NCI-H2227 treated with DMSO at 0.1 percent for 48 hours (cell line): ENCODE measurements around the gene ZNF555.
"Not testable (repeated sequence)": the region's sequence is repeated elsewhere in the genome, so short reads cannot be mapped to it uniquely, and the experiment has no call there.

ENCODE experiments used
- DNase-seq: peaks from one replicate; lab custom pipeline; 2025; lab: John Stamatoyannopoulos, UW

Gene ZNF555

GRCh38 chr19:2807379-2808128 is 33.7 kb upstream of the ZNF555 start:
- DNase-seq, result no peak

- DNase-seq, result no peak
Observed at GRCh38 chr19:2808129-2808941, 32.9 kb upstream of the ZNF555 start.

GRCh38 chr19:2809387-2810140 is 31.7 kb upstream of the ZNF555 start:
- no peak for DNase-seq

DNA sequence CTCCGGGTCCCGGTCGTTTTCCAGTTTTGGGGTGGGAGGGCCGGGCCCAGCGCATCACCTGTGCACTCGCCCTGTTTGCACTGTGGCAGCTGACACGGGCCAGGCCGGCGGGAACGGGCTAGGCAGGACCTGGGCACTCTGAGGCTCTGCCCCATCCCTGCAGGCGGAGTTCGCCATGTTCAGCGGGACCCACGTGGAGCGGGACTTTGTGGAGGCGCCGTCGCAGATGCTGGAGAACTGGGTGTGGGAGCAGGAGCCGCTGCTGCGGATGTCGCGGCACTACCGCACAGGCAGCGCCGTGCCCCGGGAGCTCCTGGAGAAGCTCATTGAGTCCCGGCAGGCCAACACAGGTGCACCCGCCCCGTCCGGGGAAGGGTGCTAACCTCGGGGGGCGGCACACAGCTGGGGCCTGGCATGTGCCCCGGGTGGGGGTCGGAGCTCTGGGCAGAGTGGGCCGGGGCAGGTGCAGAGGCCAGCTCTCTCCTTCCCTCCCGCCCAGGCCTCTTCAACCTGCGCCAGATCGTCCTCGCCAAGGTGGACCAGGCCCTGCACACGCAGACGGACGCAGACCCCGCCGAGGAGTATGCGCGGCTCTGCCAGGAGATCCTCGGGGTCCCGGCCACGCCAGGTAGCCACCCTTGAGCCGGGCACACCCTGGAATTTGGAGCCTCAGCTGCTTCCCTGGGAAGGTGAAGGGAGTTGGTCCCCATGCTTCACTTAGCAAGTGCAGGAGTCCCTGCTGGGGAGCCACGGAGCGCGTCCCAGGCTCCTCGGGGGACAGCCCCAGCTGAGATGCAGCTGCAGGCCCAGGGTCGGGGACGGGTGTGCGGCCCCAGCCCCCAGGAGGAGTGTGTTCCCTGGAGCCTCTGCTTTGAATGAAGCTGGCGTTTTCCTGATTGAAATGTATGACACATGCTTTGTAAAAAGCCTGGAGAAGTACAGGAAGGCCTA is 30.9 kb upstream of the ZNF555 start:
- DNase-seq, result no peak

DNA sequence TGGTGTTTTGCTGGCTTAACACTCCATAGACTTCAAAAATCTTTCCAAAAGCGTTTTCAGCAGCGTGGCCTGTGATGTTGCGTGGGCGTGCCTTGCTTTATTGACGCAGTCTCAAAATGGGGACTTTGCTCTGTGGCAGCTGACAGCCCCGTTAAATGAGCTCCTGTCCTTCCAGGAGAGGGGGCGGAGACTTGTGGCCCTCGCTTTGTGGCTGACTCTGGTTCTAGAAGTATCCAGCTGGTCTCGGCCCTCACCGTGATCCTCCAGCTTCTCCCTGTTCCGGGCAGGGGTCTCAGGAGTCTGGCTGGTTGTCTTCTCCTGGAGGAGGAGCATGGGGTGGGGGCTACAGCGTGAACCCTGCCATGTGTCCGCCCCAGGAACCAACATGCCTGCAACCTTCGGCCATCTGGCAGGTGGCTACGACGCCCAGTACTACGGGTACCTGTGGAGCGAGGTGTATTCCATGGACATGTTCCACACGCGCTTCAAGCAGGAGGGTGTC is 30.0 kb upstream of the ZNF555 start:
- DNase-seq, result no peak

DNA sequence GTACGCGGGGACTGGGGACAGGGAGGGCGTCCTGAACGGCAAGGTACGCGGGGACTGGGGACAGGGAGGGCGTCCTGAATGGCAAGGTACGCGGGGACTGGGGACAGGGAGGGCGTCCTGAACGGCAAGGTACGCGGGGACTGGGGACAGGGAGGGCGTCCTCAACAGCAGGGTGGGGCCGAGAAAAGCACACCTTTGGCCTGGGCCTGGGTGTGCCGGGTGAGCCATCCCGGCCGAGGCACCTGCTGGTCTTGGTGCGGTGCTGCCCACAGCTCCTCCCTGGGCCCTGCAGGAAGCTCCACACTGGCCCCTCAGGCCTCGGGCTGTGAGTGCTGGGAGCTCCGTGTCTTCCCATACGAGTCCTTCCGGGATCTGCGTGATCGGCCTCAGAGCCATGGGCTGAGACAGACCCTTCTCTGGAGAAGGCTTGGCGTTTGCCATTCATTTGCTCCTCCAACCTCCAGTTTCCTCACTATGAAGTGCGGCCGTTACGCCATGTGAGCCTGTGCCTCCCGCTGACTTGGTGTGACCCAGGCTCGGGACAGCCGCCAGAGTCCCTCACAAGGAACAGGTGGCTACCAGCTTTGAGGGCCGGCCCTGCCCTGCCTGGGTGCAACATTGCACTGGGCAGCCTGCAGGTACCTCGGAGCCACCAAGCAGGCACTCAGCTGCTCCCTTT is 29.4 kb upstream of the ZNF555 start:
- DNase-seq, result no peak

GRCh38 chr19:2812414-2813234 is 28.7 kb upstream of the ZNF555 start:
- no peak for DNase-seq

DNA sequence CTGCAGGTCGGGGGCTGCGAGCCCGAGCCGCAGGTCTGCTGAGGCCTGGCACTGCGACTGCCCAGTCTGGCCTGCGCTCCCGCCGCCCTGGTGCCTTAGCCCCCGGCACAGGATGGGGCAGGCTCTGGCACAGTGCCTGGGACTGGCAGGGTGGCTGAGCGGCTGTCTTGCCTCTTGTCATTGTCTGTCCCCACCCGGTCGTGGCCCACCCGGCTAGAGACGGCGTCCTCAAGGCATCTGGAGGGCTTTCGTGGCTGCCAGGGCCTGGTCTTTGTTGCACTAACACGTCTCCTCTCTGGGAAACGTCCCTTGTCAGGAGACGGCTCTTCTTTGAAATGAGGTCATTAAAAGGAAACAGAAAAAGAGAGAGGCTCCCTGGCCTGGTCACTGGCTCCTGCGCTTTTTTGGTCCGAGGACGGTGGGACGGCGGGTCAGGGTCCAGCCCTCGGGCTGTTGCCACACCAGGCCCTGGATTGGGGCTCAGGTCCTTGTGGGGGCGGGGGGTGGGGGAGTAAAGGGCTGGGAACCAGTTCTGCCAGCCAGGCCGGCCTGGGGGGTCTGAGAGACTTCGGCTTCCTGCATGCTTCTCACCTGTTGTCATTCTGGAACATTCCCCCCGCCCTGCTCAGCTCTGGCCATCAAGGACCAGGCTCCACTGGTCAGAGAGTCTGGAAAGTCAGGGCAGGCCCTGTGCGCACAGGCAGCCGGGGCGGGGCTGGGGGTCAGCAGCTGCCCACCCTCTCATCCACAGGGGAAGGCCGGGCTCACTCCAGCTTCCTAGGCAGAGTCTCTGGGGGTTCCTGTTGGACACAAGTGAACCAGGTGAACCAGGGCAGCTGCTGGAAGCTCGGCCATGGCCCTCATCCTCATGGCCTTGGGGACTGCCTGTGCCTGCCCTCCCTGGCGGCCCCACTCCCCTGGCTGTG is 27.8 kb upstream of the ZNF555 start:
- DNase-seq, result no peak

DNA sequence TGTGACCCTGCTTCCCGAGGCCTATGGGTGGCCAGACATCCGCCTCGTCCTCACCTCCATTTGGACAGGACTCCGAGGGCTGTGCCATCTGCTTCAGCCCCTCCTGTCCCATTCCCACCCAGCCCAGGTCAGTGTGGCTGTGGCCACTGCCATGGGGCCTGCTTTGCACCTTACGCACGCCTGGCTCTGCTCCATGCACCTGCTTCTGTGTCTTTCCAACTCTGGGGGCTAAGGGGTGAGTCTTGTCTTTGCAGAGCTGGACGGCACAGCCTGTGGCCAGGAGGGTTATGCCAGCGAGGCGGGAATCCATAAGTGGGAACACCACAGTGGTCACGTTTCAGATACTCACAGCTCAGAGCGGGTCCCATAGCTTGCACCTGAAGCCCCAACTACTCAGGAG is 26.8 kb upstream of the ZNF555 start:
- DNase-seq, result no peak

- DNase-seq, result no peak
Observed at GRCh38 chr19:2815191-2815614, 26.1 kb upstream of the ZNF555 start.

DNA sequence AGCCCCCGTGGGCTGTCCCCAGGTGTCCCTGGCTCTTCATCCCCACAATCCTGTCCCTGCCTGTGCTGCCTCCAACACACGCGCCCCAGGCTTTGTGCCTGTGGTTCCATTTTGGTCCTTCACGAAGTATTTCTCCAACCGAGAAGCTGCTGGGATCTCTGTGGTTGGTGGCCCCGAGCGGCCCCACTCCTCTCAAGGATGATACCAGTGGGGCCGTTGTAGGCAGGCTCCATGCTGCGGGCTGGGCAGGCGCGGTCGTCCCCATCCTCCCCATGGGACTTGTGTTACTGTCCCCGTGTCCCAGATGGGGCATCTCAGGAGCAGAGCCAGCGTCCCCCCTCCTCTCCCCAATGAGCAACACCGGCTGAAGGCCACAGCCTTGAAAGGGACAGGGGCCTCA is 25.4 kb upstream of the ZNF555 start:
- DNase-seq, result no peak

GRCh38 chr19:2816641-2817040 is 24.6 kb upstream of the ZNF555 start:
- DNase-seq, result no peak

DNA sequence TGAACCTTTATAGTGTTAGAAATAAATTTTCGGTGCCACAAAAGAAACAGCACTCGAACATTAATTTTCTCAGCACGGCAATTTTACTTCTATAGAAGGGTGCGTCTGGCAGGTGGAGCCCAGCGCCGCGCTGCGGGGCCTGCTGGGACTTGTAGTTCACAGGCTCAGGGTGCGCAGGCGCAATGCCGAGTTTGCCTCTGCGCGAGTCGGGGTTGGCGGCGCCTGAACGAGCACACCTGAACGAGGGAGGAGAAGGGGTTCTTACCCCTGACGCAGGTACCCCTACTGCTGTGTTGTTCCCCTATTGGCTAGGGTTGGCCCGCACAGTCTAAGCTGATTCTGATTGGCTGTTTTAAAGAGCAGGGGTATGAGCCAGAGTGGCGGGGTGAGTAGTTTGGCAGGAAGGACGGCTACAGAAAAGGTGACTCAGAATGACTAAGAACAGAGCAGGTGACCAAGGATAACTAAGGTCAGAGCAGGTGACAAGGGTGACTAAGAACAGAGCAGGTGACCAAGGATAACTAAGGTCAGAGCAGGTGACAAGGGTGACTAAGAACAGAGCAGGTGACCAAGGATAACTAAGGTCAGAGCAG is 23.9 kb upstream of the ZNF555 start:
- DNase-seq, result not testable (repeated sequence)

DNA sequence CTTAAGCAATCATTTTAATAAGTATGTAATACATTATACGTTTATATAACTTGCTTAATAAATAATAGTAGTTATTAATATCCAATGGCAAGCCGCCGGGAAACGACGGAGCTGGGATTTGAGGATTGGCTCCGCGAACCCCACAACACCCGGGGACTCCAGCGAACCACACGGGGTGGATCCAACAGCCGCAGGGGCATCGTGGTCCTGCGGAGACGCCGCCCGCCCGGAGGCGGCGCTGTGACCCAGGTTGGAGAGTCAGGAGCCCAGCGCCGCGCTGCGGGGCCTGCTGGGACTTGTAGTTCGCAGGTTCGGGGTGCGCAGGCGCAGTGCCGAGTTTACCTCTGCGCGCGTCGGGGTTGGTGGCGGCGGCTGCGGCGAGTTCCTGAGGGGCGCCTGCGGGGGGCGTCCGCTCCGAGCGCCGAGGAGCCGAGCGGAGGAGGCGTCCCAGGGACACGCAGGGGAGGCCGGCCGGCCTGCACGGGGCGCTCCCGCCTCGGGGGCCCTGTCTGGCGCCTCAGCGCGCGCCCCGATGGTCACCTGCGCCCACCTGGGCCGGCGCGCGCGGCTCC is 21.6 kb upstream of the ZNF555 start, which contains the start of gene ZNF554:
Gene ZNF554, plus strand, starts transcription at position 329 of the 572 bp plus-strand sequence. Its CDS starts 204 bp downstream, at position 533.
- DNase-seq, result peak; percentile 88

DNA sequence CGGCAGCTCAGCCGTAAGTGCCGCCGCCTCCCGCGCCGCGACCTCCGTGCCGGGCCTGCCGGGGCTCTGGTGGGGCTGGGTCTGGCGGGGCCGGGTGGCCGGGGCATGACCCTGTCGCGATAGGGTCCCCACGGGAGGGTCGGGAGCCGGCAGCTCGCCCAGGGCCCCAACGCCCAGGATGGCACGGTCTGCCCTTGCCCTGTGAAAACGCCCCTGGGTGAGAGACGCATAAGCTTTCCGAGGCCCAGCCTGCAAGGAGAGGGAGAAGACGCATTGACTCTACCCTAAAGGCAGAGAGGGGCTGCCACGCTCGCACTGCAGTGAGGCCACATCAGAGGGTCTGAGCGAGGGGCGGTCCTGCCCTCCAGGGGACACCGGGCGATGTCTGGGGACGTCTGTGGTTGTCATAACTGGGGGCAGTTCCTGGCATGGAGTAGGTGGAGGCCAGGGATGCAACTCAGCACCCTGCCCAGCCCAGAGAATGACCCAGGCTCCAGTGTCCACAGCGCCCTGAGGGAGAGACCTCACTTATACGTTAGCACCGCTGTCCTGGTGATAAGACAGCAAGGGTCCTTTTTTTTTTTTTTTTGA is 21.1 kb upstream of the ZNF555 start:
- peak; percentile 13 for DNase-seq

DNA sequence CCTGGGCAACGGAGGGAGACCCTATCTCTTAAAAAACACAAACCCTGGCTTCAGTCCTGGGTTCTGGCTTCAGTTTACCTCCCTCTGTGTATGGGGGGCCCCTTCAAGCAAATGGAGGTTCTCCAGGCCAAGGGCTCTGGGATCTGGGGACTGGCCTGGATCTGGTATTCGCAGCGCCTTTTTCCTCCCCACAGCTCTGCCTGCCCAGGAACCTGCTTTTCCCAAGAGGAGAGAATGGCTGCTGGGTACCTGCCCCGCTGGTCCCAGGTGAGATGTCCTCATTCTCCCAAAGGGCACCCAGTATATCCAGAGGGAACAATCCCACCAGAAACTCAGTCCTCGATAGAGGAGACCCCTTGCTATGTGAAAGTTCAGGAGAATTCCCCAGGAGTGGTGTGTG is 18.4 kb upstream of the ZNF555 start:
- DNase-seq, result no peak

DNA sequence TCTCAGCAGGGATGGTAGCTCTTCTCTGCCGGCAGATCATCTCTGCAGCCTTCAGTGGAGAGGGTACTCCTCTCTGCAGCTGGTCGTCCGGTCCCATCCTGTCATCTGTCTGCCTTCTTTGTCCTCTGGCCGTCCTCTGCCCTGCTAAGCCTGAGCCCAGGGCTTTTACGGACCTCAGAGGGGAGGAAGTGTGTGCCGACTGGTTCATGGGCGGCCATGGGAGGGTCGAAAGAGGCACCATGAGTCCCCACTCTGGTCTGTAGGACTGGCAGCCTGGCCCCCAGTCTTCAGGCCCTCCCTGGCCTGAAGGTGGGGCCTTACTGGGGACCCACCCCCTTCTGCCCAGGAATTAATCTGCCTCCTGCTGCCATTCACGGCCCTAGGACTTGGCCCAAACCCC is 17.6 kb upstream of the ZNF555 start:
- DNase-seq, result no peak
